Common myeloid progenitor, CD34-positive (primary cell): ENCODE measurements around the gene PCDH9.

ENCODE experiments used
- CTCF ChIA-PET: fragments of 350-600 bp; sonication (Branson Sonifier 250); formaldehyde crosslinking; loops from one replicate; lab custom pipeline; 2021; ENCODE audit warnings: antibody characterized with exemption; lab: Charles Lee
- POLR2A ChIA-PET: fragments of 350-600 bp; sonication (Branson Sonifier 250); formaldehyde crosslinking; loops from one replicate; lab custom pipeline; 2021; ENCODE audit warnings: antibody characterized with exemption; lab: Charles Lee
- DNase-seq, 3 donors: peaks; one replicate each; pipeline versions ENCODE4 v3.0.0 to v3.0.0-alpha.2; 2013
- H3K27ac ChIP-seq, 2 experiments: 1 replicate in 1 of 2; 2 replicates in 1 of 2; pipeline ENCODE4 v1.7.0; 2013; ENCODE audit warnings: inconsistent platforms in 2 of 2, low read length in 2 of 2, mild to moderate bottlenecking in 2 of 2, low read depth in 1 of 2, moderate library complexity in 1 of 2; ENCODE audit not compliant: severe bottlenecking in 2 of 2, insufficient read depth in 1 of 2, poor library complexity in 1 of 2
- H3K27me3 ChIP-seq, 5 experiments: replicated peaks in 2 of 5; 1 replicate in 3 of 5; 2 replicates in 2 of 5; pipeline versions ENCODE4 v1.6.1 to v1.7.0; 2013; ENCODE audit warnings: low read length in 4 of 5, mild to moderate bottlenecking in 2 of 5, moderate library complexity in 2 of 5, inconsistent platforms in 1 of 5; ENCODE audit not compliant: insufficient read depth in 5 of 5, control insufficient read depth in 4 of 5
- H3K36me3 ChIP-seq, 4 experiments: 1 replicate in 2 of 4; 2 replicates in 2 of 4; pipeline versions ENCODE4 v1.6.1 to v1.7.0; 2013; ENCODE audit warnings: low read length in 3 of 4, control low read depth in 1 of 4, mild to moderate bottlenecking in 1 of 4; ENCODE audit not compliant: control insufficient read depth in 4 of 4, insufficient read depth in 4 of 4
- H3K4me1 ChIP-seq, 4 experiments: 1 replicate in 3 of 4; 2 replicates in 1 of 4; pipeline versions ENCODE4 v1.6.1 to v1.7.1; 2013; ENCODE audit warnings: low read length in 3 of 4, mild to moderate bottlenecking in 3 of 4, control low read depth in 1 of 4, inconsistent platforms in 1 of 4, moderate library complexity in 1 of 4; ENCODE audit not compliant: control insufficient read depth in 4 of 4, insufficient read depth in 4 of 4; ENCODE audit errors: control extremely low read depth in 1 of 4
- H3K4me3 ChIP-seq, 7 experiments: 1 replicate in 4 of 7; 2 replicates in 3 of 7; pipeline versions ENCODE4 v1.5.1 to v1.7.0; 2013; ENCODE audit warnings: mild to moderate bottlenecking in 7 of 7, low read length in 6 of 7, moderate library complexity in 6 of 7, inconsistent platforms in 2 of 7, low read depth in 2 of 7, control low read depth in 1 of 7; ENCODE audit not compliant: insufficient read depth in 4 of 7, control insufficient read depth in 1 of 7; ENCODE audit errors: extremely low read depth in 1 of 7
- H3K9me3 ChIP-seq, 5 experiments: 1 replicate in 4 of 5; 2 replicates in 1 of 5; pipeline versions ENCODE4 v1.6.1 to v1.7.1; 2013; ENCODE audit warnings: low read length in 4 of 5, mild to moderate bottlenecking in 2 of 5, inconsistent platforms in 1 of 5, low read depth in 1 of 5, moderate library complexity in 1 of 5; ENCODE audit not compliant: control insufficient read depth in 4 of 5, insufficient read depth in 2 of 5; ENCODE audit errors: control extremely low read depth in 1 of 5
- WGBS: methylation state at CpG from one replicate; pipeline ENCODE4 v1.1.5; 2013; ENCODE audit not compliant: insufficient coverage; 5-methylcytosine and 5-hydroxymethylcytosine counted together

The PCDH9 gene

GRCh38 chr13:66562054-66562453, 668.1 kb downstream of the PCDH9 start:
- ChIA-PET POLR2A (no interaction called here), CTCF (no interaction called here)

GRCh38 chr13:66560991-66561390, 669.1 kb downstream of the PCDH9 start:
- no peak for DNase-seq
- Histone ChIP-seq H3K27me3 (no peaks in the 10 kb centered on the region), H3K36me3 (no peaks in the 10 kb centered on the region), H3K4me1 (peaks cover 0 to 9% (median 4%) of the 10 kb centered on the region in 4 experiments), H3K4me3 (no peak overlapping the region), H3K27ac (no peak overlapping the region), H3K9me3 (peaks cover 0 to 4% (median 0%) of the 10 kb centered on the region in 5 experiments)
- ChIA-PET POLR2A (no interaction called here), CTCF (no interaction called here)
- 98% methylated on average over 22 of the region's 26 CpGs for WGBS

More at GRCh38 chr13:66562054-66562453, 668.1 kb downstream of the PCDH9 start:
- H3K27me3 ChIP-seq: no peaks in the 10 kb centered on the region
- no CpG with 5 or more reads among the region's 5 CpGs for WGBS
- no peak for DNase-seq
- no peak overlapping the region for H3K27ac ChIP-seq
- H3K4me1 ChIP-seq: peaks cover 0 to 9% (median 4%) of the 10 kb centered on the region in 4 experiments
- H3K4me3 ChIP-seq: no peak overlapping the region
- H3K36me3 ChIP-seq: no peaks in the 10 kb centered on the region
- H3K9me3 ChIP-seq: peaks cover 0 to 4% (median 0%) of the 10 kb centered on the region in 5 experiments

GRCh38 chr13:66560189-66560588, 669.9 kb downstream of the PCDH9 start:
- Histone ChIP-seq H3K4me3 (no peak overlapping the region), H3K4me1 (peaks cover 0 to 9% (median 4%) of the 10 kb centered on the region in 4 experiments), H3K27ac (no peak overlapping the region), H3K36me3 (no peaks in the 10 kb centered on the region), H3K9me3 (peaks cover 0 to 4% (median 0%) of the 10 kb centered on the region in 5 experiments), H3K27me3 (no peaks in the 10 kb centered on the region)
- ChIA-PET CTCF (interaction anchor here (1.2 kb wide), 1 partner anchor 14 kb away, joined by 3 read pairs; no protein-coding TSS in a partner anchor), POLR2A (no interaction called here)
- no peak for DNase-seq
- 100% methylated on average over 2 of the region's 3 CpGs for WGBS

- H3K27ac ChIP-seq: no peak overlapping the region
- POLR2A ChIA-PET: no interaction called here
- DNase-seq: peak in 1 of 3 donors; percentile 0
These were observed 671.0 kb downstream of the PCDH9 start for GRCh38 chr13:66559093-66559492.

GRCh38 chr13:66558506-66558905, 671.6 kb downstream of the PCDH9 start:
- POLR2A ChIA-PET: no interaction called here
- Histone ChIP-seq H3K9me3 (peaks cover 0 to 4% (median 0%) of the 10 kb centered on the region in 5 experiments), H3K36me3 (no peaks in the 10 kb centered on the region), H3K4me1 (peaks cover 0 to 9% (median 4%) of the 10 kb centered on the region in 4 experiments), H3K4me3 (no peak overlapping the region), H3K27me3 (no peaks in the 10 kb centered on the region), H3K27ac (peak overlapping the region; percentile 22 to 27)
- CTCF ChIA-PET: interaction anchor here (1.6 kb wide), 1 partner anchor 12 kb away, joined by 3 read pairs; no protein-coding TSS in a partner anchor
- WGBS: 56% methylated on average over 2 of the region's 2 CpGs
- peak; percentile 2 to 68 (median 42) for DNase-seq

More at GRCh38 chr13:66559093-66559492, 671.0 kb downstream of the PCDH9 start:
- Histone ChIP-seq H3K36me3 (no peaks in the 10 kb centered on the region), H3K4me1 (peaks cover 0 to 9% (median 4%) of the 10 kb centered on the region in 4 experiments), H3K9me3 (peaks cover 0 to 4% (median 0%) of the 10 kb centered on the region in 5 experiments), H3K27me3 (no peaks in the 10 kb centered on the region), H3K4me3 (no peak overlapping the region)
- CTCF ChIA-PET: interaction anchor here (1.6 kb wide), 1 partner anchor 13 kb away, joined by 3 read pairs; no protein-coding TSS in a partner anchor

- no CpG with 5 or more reads among the region's 3 CpGs for WGBS
- peaks cover 0 to 9% (median 4%) of the 10 kb centered on the region in 4 experiments for H3K4me1 ChIP-seq
- peaks cover 0 to 5% (median 0%) of the 10 kb centered on the region in 5 experiments for H3K9me3 ChIP-seq
- ChIA-PET CTCF (interaction anchor here (0.6 to 1.7 kb wide), 3 partner anchors 11 to 141 kb away, joined by 3 to 4 read pairs (median 3); no protein-coding TSS in a partner anchor), POLR2A (no interaction called here)
- H3K36me3 ChIP-seq: no peaks in the 10 kb centered on the region
- DNase-seq: no peak
- no peaks in the 10 kb centered on the region for H3K27me3 ChIP-seq
- no peak overlapping the region for H3K27ac ChIP-seq
- no peak overlapping the region for H3K4me3 ChIP-seq
These were observed 672.8 kb downstream of the PCDH9 start for GRCh38 chr13:66557357-66557756.

- no peaks in the 10 kb centered on the region for H3K27me3 ChIP-seq
- H3K4me3 ChIP-seq: no peak overlapping the region
- H3K9me3 ChIP-seq: peaks cover 0 to 5% (median 1%) of the 10 kb centered on the region in 5 experiments
- no peaks in the 10 kb centered on the region for H3K36me3 ChIP-seq
- POLR2A ChIA-PET: no interaction called here
- no peak for DNase-seq
- CTCF ChIA-PET: interaction anchor here (1.7 kb wide), 1 partner anchor 11 kb away, joined by 4 read pairs; no protein-coding TSS in a partner anchor
- peaks cover 0 to 9% (median 4%) of the 10 kb centered on the region in 4 experiments for H3K4me1 ChIP-seq
- no peak overlapping the region for H3K27ac ChIP-seq
These were observed 673.8 kb downstream of the PCDH9 start for GRCh38 chr13:66556306-66556705.
